GM18870 (cell line): Measurements from ENCODE around the gene TAF1D.
A peak's percentile ranks its signal among the peaks of the same experiment; 100 is the strongest.
"Not testable (repeated sequence)": the region's sequence is repeated elsewhere in the genome, so short reads cannot be mapped to it uniquely, and the experiment has no call there.

ENCODE experiments used
- ATAC-seq: cut with Tn5 transposase; IDR thresholded peaks from one replicate; pipeline ENCODE4 v1.9.1; 2021; ENCODE audit warnings: moderate library complexity; ENCODE audit not compliant: unreplicated experiment

TAF1D gene, protein sequence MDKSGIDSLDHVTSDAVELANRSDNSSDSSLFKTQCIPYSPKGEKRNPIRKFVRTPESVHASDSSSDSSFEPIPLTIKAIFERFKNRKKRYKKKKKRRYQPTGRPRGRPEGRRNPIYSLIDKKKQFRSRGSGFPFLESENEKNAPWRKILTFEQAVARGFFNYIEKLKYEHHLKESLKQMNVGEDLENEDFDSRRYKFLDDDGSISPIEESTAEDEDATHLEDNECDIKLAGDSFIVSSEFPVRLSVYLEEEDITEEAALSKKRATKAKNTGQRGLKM

DNA sequence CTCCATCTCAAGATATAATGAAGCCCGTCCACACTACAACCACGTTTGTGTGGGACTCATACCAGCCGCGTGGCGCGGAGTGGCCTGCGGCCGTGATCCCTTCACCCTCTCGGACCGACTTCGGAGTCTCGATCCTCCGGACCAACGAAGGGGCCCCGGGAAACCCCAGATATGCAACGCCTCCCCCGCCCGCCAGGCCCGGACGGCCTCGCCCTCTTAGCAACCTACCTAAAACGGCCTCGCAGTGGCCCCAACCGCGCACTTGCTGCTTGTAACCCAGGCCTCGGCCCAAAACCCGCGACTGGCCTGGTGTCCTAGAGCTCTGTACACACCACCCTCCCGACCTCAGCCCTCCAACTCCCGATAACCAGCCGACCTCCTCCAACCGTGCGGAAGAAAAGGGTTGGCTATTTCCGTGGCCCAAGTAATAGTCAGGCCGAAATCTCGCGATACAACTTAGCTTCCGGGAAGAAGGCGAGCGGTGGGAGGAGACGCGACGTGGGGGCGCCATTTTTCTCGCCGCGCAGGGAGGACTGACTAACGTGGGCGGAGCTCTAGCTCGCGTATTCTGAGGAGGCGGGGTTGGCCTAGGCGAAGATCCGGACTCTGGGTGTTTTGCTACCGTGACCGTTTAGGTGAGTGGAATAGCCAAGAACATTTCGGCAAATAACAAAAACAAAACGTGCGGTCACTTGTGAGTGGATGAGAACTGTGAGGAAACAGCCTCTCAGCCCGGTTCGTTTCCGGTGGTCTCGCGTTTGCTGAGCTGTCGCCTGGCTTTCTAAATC, at the start of gene TAF1D, which contains the start of gene C11orf54:
Gene TAF1D, minus strand, starts transcription at position 402 of the 788 bp plus-strand sequence. CDS start 2,191 bp downstream, outside the sequence.
Gene C11orf54, plus strand, starts transcription at position 579 of the 788 bp plus-strand sequence. CDS start 5,722 bp downstream, outside the sequence.
- peak; percentile 81 for ATAC-seq

DNA sequence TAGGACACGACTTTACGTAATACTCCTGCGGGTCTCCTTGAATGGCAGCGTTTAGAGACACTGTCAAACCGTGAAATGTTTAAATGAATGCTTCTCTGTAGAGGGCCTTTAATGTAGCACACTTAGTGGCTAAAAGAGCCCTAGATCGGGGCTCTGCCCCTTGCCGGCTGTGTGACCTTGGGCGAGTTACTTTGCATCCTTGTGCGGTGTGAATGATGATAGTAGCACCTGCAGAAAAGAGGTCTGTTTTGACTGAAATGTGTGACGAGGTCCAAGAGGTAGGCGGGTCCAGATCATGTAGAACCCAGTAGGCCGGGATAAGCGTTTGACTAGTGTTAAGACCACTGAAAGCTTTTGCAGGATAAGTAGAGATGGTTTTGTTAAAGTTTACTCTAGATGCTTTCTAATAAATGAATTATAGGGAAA, 43.7 kb upstream of the TAF1D start:
- peak; percentile 34 for ATAC-seq

DNA sequence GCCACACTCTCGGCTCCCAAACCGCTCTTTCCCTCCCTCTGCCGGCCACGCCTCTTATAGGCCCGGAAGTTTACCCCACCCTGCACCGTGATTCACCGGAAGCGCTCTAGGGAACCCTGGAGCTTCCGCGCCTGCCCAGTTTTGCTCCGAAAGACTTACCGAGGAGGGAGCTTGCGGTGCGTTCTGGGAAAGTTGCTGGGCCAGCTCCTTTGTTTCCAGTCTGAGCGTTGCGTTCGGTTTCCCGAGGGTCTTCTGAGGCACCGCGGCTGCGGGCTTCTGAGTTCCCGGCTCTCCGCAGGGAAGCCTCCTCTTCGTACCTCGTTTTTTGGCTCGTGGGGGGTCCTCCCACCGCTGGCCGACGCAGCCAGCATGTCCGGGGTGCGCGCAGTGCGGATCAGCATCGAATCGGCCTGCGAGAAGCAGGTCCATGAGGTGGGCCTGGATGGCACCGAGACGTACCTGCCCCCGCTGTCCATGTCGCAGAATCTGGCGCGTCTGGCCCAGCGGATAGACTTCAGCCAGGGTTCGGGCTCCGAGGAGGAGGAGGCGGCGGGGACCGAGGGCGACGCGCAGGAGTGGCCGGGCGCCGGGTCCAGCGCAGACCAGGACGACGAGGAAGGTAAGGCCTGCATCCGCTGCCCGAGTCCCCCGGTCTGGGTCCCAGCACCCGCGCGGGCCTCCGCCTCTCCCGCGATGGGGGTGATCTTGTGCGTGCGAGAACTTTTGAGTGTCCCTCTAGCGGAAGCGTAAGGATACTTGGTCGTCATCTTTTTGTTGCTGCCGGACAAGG, 43.0 kb upstream of the TAF1D start, which contains the start of gene MED17:
Gene MED17, plus strand, starts transcription at position 138 of the 790 bp plus-strand sequence. Its CDS starts 232 bp downstream, at position 370.
- peak; percentile 93 for ATAC-seq

DNA sequence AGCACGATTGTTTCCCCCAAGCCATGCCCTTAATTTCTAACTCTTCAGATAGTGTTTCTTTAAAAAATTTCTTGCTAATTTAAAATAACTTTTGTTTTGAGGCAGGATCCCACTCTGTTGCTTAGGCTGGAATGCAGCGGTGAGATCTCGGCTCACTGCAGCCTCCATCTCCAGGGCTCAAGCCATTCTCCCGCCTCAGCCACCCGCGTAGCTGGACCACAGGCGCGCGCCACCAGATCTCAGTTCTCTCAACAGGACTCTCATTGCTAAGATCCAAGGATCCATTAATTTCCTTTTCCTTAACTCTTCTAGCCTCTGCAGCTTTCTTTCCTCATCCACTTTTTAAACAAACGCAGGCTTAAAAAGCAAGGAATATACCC, 42.5 kb upstream of the TAF1D start:
- peak; percentile 55 for ATAC-seq

DNA sequence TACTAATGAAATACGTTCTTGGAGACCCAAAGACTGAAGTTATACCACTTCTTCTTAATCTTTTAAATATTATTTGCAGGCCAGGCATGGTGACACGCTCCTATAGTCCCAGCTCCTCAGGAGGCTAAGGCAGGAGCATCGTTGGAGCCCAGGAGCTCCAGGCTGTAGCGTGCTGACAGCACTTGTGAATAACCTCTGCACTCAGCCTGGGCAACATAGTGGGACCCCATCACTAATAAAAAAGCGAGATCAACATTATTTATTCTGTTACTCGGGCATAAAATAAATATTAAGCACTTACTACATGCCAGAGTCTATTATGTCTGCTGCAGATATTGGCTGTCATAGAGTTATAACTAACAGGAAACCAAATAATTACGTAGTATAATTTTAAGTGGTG, 42.1 kb upstream of the TAF1D start:
- no peak for ATAC-seq

DNA sequence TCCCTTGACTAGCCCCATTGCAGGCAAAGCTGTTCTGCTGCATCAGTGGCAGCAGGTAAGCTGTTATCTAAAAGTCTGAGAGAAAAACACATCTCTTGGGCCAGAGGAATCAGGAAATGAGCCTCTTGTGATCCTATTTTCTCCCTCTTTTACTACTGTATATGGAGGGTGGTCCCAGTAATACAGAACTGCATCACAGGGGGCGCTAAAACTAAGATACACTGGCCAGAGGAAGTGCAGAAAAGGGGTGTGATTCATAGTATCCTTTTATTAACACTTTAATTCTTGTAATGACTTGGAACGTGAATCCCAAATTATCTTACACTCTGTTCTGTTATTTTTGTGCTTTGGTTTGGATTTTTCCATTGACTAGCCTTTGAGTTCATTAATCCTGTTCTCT, 34.0 kb upstream of the TAF1D start:
- no peak for ATAC-seq

DNA sequence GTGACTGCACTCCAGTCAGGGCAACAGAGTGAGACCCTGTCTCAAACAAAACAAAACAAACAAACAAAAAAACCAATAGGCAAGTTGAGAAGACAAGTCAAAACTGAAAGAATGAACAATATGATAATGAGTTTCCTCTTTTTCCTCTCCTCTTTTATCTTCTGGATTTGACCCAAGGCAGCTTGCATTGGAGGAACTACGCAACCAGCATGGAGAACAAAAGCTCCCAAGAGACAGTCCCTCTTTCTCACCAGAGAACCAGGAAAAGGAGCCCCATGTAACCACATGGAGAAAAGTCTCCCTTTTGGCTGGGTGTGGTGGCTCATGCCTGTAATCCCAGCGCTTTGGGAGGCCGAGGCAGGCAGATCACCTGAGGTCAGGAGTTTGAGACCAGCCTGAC, 33.3 kb upstream of the TAF1D start:
- ATAC-seq: not testable (repeated sequence)

DNA sequence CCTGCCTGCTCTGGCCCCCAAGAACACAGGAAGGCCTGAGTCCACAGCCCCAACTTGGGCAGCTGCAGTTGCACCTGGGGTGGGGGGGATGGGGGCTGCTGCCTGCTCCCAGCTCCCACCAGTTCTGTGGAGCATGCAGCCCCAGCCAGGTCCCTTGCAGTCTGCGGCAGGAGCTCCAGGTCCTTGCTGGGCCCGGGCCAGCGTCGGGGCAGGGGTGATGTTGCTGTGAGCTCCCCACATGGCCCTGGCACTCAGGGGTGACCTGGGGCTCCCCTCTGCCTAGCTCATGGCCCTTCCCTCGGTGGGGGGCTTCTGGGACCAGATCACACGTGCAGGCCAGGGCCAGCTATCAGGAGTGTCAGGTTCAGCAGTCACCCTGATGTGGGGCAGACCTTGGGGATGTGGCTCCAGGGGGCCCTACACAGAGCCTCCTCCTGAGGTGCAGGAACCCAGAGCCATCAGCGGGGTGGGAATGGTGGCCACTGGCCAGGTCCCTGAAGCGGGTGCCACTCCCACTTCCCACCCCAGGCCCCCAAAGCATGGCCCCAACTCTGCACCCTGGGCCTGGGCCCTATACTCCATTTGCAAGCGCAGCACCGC, 32.4 kb upstream of the TAF1D start:
- ATAC-seq: no peak

DNA sequence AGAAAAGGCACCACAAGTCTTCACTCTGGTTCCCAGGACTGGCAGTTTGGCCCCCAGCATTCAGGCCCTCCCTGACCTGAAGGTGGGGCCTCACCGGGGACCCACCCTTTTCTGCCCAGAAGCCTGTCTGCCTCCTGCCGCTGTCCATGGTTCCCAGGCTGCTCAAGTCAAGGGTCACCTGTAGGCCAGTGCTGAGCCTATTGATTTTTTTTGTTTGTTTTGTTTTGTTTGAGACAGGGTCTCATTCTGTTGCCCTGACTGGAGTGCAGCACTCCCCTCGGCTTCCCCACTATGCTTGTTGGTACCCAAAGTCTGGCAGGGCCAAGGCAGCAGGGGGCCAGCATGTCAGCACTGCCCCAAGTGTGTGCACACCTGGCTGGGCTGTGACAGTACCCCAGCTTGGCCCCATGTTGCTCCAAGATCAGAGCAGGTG, 31.8 kb upstream of the TAF1D start:
- no peak for ATAC-seq

DNA sequence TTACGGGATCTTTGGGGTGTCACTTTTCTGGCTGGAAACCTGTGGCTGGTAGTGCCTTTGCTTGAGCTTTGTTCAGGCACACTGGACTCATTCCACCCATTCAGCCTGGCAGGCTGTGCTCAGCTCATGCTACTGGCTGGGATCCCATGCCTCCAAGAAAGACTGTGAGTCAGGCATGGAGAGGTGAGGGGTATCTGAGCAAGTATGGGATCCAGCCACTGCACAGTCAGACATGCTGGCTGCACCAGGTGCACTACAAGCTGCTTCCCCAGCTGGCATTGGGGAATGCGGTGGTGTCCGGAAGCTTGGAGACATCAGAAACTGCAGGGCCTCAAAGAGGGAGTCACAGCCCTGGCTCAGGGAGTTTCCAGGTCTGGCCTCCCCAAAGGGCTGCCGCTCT, 30.8 kb upstream of the TAF1D start:
- ATAC-seq: no peak

DNA sequence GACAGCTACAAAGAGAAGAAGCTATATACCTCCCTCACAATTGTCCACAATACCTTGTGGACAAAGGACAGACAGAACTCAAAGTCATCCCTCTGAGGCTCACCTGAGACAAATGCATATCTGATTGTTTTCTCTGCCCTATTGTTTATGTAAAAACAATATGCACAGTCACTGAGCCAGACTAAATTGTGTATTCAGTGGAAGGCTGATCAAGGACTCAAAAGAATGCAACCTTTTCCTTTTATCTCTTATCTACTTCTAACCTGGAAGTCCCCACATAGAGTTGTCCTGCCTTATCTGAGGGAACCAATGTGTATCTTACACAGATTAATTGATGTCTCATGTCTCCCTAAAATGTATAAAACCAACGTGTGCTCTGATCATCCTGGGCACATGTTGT, 28.9 kb upstream of the TAF1D start:
- no peak for ATAC-seq

DNA sequence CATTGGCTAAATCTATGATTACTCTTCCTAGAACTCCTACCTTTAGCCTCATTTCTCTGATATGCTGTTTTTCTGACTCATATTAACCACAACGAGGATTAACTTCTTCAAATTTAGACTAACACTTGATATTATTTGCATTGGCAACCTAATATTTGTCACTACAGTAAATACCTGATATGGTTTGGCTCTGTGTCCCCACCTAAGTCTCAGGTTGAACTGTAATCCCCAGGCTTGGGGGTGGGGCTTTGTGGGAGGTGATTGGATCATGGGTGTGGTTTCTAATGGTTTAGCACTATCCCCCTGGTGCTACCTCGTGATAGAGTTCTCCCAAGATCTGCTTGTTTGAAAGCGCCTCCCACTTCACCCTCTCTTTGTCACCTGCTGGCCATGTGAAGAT, 25.7 kb upstream of the TAF1D start:
- ATAC-seq: no peak

DNA sequence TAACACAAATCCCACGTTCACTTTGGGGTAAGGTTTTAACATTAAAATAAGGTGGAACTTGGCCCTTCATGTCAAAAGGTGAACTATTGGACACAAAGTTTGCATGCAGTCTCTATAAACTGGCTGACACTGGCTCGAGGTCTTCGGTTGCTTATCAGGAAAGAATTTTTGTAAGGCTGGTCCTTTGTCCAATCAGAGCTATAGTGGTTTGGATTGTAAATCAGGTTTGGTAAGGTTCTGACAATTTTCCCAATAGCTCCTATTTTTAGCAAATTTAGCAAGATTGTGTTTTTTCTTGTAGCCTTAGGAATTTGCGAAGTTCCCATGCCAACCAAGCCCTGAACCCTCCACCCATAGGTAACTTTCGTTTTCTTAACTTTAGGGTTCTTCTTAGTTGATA, 25.2 kb upstream of the TAF1D start:
- ATAC-seq: no peak

DNA sequence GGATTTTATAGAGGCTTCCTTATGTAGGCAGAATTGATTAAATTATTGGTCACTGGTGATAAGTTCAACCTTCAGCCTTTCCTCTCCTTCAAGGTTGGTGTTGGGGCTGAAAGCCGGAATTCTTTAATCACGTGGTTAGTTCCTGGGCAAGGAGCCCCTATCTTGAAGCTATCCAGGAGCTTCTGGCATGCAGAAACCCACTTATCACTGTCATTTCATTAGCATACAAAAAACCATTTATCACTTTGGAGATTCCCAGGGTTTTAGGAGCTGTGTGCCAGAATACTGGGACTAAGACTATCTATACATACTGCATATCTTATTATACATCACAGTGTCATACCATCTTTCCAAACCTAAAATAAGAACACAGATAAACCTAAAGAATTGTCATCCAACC, 24.3 kb upstream of the TAF1D start:
- ATAC-seq: no peak

DNA sequence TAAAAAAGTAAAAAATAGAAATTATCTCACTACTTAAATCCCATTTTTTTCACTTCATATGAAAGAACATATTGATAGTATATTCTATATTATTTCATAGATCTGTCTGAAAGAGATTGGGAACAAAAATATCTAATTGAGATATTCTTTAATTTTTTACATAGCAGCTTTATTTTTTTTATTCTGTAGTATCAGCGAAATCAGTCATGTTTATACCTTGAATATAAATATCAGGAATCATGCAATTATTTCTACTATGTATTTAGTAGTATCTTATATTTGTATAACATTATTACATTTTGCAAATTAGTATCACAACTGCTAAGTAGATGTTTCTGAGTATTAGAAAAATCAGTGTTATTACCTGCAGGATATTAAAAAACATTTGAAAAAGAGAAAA, 20.6 kb upstream of the TAF1D start:
- ATAC-seq: no peak

DNA sequence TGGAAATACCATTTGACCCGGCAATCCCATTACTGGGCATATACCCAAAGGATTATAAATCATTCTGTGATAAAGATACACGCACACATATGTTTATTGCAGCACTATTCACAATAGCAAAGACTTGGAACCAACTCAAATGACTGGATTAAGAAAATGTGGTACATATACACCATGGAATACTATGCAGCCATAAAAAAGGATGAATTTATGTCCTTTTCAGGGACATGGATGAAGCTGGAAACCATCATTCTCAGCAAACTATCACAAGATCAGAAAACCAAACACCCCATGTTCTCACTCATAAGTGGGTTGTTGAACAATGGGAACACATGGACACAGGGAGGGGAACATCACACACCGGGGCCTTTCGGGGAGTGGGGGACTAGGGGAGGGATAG, 17.8 kb upstream of the TAF1D start:
- ATAC-seq: not testable (repeated sequence)

DNA sequence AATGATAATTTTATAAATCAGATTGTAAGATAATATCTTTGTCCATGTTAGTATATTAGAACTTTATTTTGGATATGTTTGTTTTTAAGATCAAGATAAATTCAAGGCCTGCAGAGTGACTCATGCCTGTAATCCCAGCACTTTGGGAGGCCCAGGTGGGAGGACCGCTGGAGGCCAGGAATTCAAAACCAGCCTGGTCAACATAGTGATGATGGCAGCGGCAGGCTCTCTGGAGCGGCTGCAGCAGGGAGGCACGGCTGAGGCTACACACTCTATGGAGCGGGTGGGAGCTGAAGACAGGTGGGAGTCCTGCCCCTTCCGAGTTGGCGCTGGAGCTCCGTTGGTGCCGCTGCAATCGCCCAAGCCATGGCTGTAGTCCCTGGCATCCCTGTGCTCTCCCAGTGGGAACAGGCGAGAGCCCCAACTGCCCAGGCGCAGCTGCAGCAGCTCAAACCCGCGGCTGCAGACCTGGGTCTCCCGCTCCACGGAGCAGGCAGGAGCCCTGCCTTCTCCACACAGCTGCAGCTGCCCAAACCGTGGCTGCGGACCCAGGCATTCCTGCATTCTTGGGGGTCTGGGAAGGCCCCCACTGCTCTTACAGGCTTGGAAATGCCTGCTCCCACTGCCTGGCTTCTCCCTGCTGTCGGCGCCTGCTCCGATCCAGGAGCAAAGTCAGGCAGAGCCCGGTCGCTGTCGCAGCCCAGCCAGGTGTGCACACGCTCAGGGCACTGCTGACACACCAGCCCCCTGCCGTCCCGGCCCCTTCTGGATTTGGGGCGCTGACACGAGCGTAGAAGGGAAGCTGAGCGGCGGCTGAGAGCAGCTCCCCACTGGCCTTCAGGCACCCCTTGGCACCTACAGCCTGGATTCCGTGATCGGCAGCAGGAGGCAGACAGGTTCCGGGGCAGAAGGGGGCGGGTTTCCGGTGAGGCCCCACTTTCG, 16.9 kb upstream of the TAF1D start:
- ATAC-seq: no peak

DNA sequence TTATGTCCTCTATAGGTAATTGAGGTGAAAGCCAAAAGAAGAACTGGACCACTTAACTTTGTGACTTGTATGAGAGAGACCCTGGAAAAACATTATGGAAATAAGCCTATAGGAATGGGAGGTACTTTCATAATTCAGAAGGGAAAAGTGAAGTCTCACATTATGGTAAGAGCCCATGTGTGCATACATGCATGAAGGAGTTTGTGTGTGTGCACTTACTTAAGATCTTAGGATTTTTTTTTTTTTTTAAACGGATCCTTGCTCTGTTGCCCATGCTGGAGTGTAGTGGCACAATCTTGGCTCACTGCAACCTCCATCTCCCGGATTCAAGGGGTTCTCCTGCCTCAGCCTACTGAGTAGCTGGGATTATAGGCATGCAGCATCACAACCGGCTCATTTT, 16.0 kb upstream of the TAF1D start:
- ATAC-seq: no peak

DNA sequence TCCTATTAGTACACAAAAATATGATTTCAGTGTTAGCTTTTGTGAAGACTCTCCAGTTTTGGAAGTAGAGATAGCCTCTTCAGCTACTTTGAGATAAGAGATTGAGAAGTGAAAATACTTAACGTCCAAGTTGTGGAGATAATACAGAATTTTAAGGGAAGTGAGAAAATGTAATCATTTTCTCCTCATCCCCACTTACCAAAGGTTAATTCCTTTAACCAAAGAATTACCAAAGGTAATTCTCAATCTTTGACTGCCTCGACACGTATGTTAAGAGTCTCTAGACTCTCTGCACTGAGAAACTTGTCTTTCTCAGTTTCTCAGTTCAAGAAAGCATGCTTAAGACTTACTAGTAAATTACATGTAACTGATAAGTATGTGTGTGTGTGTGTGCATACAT, 15.5 kb upstream of the TAF1D start:
- ATAC-seq: no peak

DNA sequence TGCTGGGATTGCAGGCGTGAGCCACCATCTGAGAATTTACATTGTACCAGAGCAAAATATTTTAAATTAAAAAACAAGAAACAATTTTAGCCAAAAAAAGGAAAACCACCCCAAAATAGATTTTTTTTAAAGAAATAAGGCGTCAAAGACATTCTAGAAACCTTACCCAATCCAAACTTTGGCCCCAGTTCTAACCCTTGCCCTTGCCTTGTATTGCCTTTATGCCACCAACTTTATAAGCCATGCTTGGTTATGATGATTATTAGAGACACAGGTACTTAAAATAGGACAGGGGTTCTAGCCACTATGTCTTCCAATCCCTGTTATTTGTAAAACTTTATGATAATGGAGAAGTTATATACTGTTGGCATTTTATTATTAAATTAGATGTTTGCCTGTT, 11.9 kb upstream of the TAF1D start:
- ATAC-seq: no peak
